Calu3 (cell line): ENCODE measurements around the gene VWC2L. TPM values are rescaled to one million over a fixed set of nuclear protein-coding genes. Genes with fewer than 3 reads are reported as not detected.

ENCODE experiments used
- BruUV-seq: library from RNA; stranded (reverse); fragments of 400-500 nt; replicated peaks from 2 replicates; lab custom pipeline; 2021; lab: Mats Ljungman, UMichigan
- CTCF ChIA-PET: fragments of 300-600 bp; sonication (Branson Sonifier 250); formaldehyde crosslinking; loops from one replicate; lab custom pipeline; 2022; ENCODE audit warnings: antibody characterized with exemption; lab: Charles Lee
- DNase-seq: peaks from one replicate; pipeline ENCODE4 v3.0.0; 2022
- H3K27ac Mint-ChIP-seq: one replicate; pipeline ENCODE4 v1.8.0; 2022; ENCODE audit warnings: mixed read lengths; ENCODE audit not compliant: unreplicated experiment
- H3K27me3 Mint-ChIP-seq: one replicate; pipeline ENCODE4 v1.8.0; 2022; ENCODE audit warnings: mixed read lengths; ENCODE audit not compliant: unreplicated experiment
- H3K36me3 Mint-ChIP-seq: one replicate; pipeline ENCODE4 v1.8.0; 2022; ENCODE audit warnings: mild to moderate bottlenecking, moderate library complexity, mixed read lengths; ENCODE audit not compliant: insufficient read depth, unreplicated experiment
- H3K4me1 Mint-ChIP-seq: one replicate; pipeline ENCODE4 v1.8.0; 2022; ENCODE audit warnings: mild to moderate bottlenecking, low read depth, mixed read lengths; ENCODE audit not compliant: unreplicated experiment
- H3K4me3 Mint-ChIP-seq: one replicate; pipeline ENCODE4 v1.8.0; 2022; ENCODE audit warnings: mild to moderate bottlenecking, low read depth, moderate library complexity, mixed read lengths; ENCODE audit not compliant: unreplicated experiment
- H3K9me3 Mint-ChIP-seq: one replicate; pipeline ENCODE4 v1.8.0; 2022; ENCODE audit warnings: low read depth, mixed read lengths; ENCODE audit not compliant: unreplicated experiment
- CTCF ChIP-seq: fragments of 200-600 bp; IDR thresholded peaks from one replicate; pipeline ENCODE4 v1.8.0; 2022; ENCODE audit warnings: antibody characterized with exemption; ENCODE audit not compliant: unreplicated experiment
- intact Hi-C: fragments of 100-400 bp; cut with micrococcal nuclease; formaldehyde crosslinking; loops from one replicate; pipeline ENCODE4 v1.10.0; 2022; ENCODE audit not compliant: unreplicated experiment
- total RNA-seq: library from RNA; stranded (reverse); gene quantifications from 2 replicates; pipeline ENCODE4 v1.2.3, GENCODE V29; 2022

Gene VWC2L
- total RNA-seq, 1 experiment from 2014 or later: not detected

DNA sequence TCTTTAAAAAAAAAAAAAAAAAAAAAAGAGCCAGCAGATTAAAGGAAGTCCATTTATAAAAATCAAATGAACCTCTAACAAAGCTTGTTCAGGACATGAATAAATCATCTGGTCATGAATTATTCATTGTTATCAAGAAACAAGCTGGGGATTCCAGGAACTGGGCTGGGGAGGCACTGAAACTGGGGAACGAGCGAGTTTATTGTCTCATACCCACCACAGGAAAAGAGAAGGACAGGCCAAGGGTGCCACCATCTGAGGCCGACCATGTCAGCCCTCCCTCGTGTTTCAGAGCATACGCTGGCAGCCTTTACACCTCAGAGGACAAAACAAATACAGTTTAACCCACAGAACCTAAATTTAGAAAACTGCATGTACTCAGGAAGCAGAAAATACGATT, 164.2 kb downstream of the VWC2L start:
- DNase-seq: no peak
- Mint-ChIP-seq H3K4me3 (no peak overlapping the region), H3K27ac (no peak overlapping the region), H3K4me1 (peaks cover 2% of the 10 kb centered on the region), H3K36me3 (no peaks in the 10 kb centered on the region), H3K27me3 (no peaks in the 10 kb centered on the region), H3K9me3 (no peaks in the 10 kb centered on the region)
- intact Hi-C loops: no loop called here
- TF ChIP-seq CTCF: no peak
- BruUV-seq: no TSS peak
- CTCF ChIA-PET: no interaction called here

- no peak for DNase-seq
- no peaks in the 10 kb centered on the region for H3K9me3 Mint-ChIP-seq
- H3K27me3 Mint-ChIP-seq: no peaks in the 10 kb centered on the region
- TF ChIP-seq CTCF: no peak
- no peak overlapping the region for H3K27ac Mint-ChIP-seq
- no peaks in the 10 kb centered on the region for H3K36me3 Mint-ChIP-seq
- CTCF ChIA-PET: no interaction called here
- BruUV-seq: no TSS peak
- H3K4me1 Mint-ChIP-seq: no peaks in the 10 kb centered on the region
- no peak overlapping the region for H3K4me3 Mint-ChIP-seq
- intact Hi-C loops: no loop called here
Observed at GRCh38 chr2:214575465-214575864, 164.6 kb downstream of the VWC2L start.

- Mint-ChIP-seq H3K9me3 (no peaks in the 10 kb centered on the region), H3K4me1 (peaks cover 5% of the 10 kb centered on the region), H3K27me3 (no peaks in the 10 kb centered on the region), H3K27ac (no peak overlapping the region), H3K36me3 (no peaks in the 10 kb centered on the region), H3K4me3 (no peak overlapping the region)
- no TSS peak for BruUV-seq
- no peak for DNase-seq
- TF ChIP-seq CTCF: no peak
- CTCF ChIA-PET: no interaction called here
- intact Hi-C loops: no loop called here
Observed at GRCh38 chr2:214577769-214578168, 166.9 kb downstream of the VWC2L start.

DNA sequence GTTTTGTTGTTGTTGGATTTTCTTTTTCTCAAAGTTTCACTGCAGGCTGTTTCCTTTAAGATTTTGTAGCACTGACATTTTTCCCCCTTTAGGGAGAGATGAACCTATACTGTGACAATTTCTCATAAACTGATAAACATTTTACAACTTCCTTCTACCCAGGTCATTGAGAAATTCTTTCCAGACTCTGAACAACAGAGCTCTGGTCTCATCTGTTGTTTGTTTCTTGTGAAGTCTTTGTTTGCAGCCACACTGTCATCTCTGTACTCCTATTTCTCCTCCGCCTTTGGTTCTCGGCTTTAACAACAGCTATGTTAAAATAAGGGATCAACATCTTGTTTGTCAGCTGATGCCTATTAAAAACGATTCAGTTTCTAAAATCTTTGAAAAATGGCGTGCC, 167.6 kb downstream of the VWC2L start:
- TF ChIP-seq CTCF: no peak
- no TSS peak for BruUV-seq
- Mint-ChIP-seq H3K4me3 (no peak overlapping the region), H3K27me3 (no peaks in the 10 kb centered on the region), H3K9me3 (no peaks in the 10 kb centered on the region), H3K4me1 (peaks cover 5% of the 10 kb centered on the region), H3K36me3 (no peaks in the 10 kb centered on the region), H3K27ac (no peak overlapping the region)
- CTCF ChIA-PET: interaction anchor here (0.7 kb wide), 1 partner anchor 12 kb away, joined by 4 read pairs; no protein-coding TSS in a partner anchor
- no peak for DNase-seq
- intact Hi-C loops: no loop called here

DNA sequence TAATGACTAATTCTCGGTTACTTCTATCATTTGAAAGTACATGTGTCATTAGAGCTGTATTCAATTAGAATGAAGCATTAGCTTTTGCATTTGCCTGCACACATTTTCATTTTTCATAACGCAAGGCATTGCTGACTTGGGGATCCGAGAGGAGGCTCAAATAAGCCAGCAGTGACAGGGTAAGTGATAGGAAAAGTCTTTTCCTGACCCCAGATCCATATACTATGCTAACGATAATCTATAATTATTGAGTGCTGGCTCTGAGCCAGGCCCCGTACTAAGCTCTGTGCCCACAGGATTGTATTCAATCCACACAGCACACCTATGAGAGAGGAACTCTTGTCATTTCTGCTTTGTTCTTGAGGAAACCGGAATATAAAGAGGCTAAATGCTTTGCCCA, 168.2 kb downstream of the VWC2L start:
- no peak overlapping the region for H3K4me3 Mint-ChIP-seq
- no peak for DNase-seq
- intact Hi-C loops: no loop called here
- peaks cover 5% of the 10 kb centered on the region for H3K4me1 Mint-ChIP-seq
- no peak overlapping the region for H3K27ac Mint-ChIP-seq
- H3K27me3 Mint-ChIP-seq: no peaks in the 10 kb centered on the region
- no TSS peak for BruUV-seq
- no peaks in the 10 kb centered on the region for H3K9me3 Mint-ChIP-seq
- no peak for TF ChIP-seq CTCF
- H3K36me3 Mint-ChIP-seq: no peaks in the 10 kb centered on the region
- CTCF ChIA-PET: no interaction called here
